NT2/D1 (cell line): ENCODE results near the gene DNAAF1.

Source experiments
- YY1 ChIP-seq: IDR thresholded peaks from 2 replicates; pipeline ENCODE4 v1.6.1; 2011; ENCODE audit not compliant: insufficient read length, insufficient read depth
- ZNF274 ChIP-seq: IDR thresholded peaks from 2 replicates; pipeline ENCODE4 v1.6.1; 2011; ENCODE audit warnings: mild to moderate bottlenecking, low read depth, low read length

- TF ChIP-seq YY1 (no peak), ZNF274 (no peak)
Measured at GRCh38 chr16:84096447-84097005, 48.6 kb upstream of the DNAAF1 start.
